Measurements from ENCODE around the gene TMEM42.

DNA sequence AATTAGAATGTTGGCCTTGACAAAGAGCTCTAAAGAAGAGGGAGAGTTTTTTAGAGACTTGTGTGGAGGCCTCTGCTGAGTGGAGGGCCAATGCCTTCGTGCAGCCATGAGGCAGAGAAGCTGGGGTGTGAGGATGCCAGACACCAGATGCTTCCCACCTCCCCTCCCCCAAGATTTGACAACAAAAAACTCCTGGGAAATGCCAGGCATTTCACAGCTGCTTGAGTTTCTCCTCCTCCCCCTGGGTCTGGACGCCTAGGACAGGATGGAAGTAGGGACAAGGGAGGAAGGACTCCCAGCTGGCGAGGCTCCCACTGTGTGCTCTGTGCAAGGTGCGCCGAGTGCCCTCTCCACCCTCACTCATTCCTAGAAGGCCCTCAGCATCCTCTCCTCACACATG lies 32.8 kb downstream of the TMEM42 start:
- TF ChIP-seq, protein P1, sequence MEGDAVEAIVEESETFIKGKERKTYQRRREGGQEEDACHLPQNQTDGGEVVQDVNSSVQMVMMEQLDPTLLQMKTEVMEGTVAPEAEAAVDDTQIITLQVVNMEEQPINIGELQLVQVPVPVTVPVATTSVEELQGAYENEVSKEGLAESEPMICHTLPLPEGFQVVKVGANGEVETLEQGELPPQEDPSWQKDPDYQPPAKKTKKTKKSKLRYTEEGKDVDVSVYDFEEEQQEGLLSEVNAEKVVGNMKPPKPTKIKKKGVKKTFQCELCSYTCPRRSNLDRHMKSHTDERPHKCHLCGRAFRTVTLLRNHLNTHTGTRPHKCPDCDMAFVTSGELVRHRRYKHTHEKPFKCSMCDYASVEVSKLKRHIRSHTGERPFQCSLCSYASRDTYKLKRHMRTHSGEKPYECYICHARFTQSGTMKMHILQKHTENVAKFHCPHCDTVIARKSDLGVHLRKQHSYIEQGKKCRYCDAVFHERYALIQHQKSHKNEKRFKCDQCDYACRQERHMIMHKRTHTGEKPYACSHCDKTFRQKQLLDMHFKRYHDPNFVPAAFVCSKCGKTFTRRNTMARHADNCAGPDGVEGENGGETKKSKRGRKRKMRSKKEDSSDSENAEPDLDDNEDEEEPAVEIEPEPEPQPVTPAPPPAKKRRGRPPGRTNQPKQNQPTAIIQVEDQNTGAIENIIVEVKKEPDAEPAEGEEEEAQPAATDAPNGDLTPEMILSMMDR (IDR thresholded peaks at IDR 0.05; ENCODE audit: insufficient read depth, low read length) = no peak
- no peak for TF ChIP-seq GABPA (IDR thresholded peaks at IDR 0.05; ENCODE audit: low read depth)
- TF ChIP-seq POLR2AphosphoS5 (IDR thresholded peaks at IDR 0.05; ENCODE audit: low read depth) = no peak
- TF ChIP-seq, protein P2, sequence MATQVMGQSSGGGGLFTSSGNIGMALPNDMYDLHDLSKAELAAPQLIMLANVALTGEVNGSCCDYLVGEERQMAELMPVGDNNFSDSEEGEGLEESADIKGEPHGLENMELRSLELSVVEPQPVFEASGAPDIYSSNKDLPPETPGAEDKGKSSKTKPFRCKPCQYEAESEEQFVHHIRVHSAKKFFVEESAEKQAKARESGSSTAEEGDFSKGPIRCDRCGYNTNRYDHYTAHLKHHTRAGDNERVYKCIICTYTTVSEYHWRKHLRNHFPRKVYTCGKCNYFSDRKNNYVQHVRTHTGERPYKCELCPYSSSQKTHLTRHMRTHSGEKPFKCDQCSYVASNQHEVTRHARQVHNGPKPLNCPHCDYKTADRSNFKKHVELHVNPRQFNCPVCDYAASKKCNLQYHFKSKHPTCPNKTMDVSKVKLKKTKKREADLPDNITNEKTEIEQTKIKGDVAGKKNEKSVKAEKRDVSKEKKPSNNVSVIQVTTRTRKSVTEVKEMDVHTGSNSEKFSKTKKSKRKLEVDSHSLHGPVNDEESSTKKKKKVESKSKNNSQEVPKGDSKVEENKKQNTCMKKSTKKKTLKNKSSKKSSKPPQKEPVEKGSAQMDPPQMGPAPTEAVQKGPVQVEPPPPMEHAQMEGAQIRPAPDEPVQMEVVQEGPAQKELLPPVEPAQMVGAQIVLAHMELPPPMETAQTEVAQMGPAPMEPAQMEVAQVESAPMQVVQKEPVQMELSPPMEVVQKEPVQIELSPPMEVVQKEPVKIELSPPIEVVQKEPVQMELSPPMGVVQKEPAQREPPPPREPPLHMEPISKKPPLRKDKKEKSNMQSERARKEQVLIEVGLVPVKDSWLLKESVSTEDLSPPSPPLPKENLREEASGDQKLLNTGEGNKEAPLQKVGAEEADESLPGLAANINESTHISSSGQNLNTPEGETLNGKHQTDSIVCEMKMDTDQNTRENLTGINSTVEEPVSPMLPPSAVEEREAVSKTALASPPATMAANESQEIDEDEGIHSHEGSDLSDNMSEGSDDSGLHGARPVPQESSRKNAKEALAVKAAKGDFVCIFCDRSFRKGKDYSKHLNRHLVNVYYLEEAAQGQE (IDR thresholded peaks at IDR 0.05; ENCODE audit: insufficient replicate concordance, low read depth) = no peak
- no peak for TF ChIP-seq SPI1 (IDR thresholded peaks at IDR 0.05; ENCODE audit: borderline replicate concordance, low read depth)

Measured in HL-60 (cell line).